Ovary (tissue), 3 donors: Measurements from ENCODE around the gene TMEM44.

Experiments used
- EP300 ChIP-seq: sonication (generic); formaldehyde crosslinking; IDR thresholded peaks from one replicate; pipeline ENCODE4 v1.6.1; 2017; ENCODE audit warnings: antibody characterized with exemption
- POLR2A ChIP-seq: fragments of 450-650 bp; IDR thresholded peaks from one replicate; pipeline ENCODE4 v1.6.1; 2017; ENCODE audit warnings: antibody characterized with exemption, mild to moderate bottlenecking, moderate library complexity
- TF ChIP-seq, protein P1 (sequence below), 3 donors: fragments of 450-650 bp in 2 of 3; fragments of 200-600 bp in 1 of 3; IDR thresholded peaks; one replicate each; pipeline versions ENCODE4 v1.5.1 to v1.8.0; 2016 to 2022; ENCODE audit warnings: antibody characterized with exemption in 3 of 3, mild to moderate bottlenecking in 1 of 3
- donor health status: DM: no; HTN: no; CAD: no.

DNA sequence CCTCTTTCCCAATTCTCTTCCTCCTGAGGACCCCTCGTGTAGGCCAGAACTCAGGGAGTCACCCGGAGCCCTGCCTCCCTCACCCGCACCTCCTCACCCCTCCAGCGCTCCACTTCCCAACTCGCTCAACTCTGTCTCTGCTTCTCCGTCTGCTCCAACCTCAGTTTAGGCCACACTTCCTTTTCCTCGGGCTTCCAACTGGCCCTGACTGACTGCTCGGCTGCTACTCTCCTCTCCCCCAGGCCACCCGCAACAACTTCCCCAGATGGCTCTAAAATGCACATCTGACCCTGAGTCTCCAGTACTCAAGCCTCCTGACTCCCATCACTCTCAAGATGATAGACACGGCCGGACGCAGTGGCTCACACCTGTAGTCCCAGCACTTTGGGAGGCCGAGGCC, 23.6 kb downstream of the TMEM44 start:
- TF ChIP-seq, protein P1, sequence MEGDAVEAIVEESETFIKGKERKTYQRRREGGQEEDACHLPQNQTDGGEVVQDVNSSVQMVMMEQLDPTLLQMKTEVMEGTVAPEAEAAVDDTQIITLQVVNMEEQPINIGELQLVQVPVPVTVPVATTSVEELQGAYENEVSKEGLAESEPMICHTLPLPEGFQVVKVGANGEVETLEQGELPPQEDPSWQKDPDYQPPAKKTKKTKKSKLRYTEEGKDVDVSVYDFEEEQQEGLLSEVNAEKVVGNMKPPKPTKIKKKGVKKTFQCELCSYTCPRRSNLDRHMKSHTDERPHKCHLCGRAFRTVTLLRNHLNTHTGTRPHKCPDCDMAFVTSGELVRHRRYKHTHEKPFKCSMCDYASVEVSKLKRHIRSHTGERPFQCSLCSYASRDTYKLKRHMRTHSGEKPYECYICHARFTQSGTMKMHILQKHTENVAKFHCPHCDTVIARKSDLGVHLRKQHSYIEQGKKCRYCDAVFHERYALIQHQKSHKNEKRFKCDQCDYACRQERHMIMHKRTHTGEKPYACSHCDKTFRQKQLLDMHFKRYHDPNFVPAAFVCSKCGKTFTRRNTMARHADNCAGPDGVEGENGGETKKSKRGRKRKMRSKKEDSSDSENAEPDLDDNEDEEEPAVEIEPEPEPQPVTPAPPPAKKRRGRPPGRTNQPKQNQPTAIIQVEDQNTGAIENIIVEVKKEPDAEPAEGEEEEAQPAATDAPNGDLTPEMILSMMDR (IDR thresholded peaks at IDR 0.05) = no peak
- no peak for TF ChIP-seq EP300
- no peak for TF ChIP-seq POLR2A
